IPS DF 6.9 (cell line): ENCODE measurements around the gene NPY4R2.
"Not testable (repeated sequence)": the region's sequence is repeated elsewhere in the genome, so short reads cannot be mapped to it uniquely, and the experiment has no call there.

ENCODE experiments used
- DNase-seq: peaks from one replicate; pipeline ENCODE4 v3.0.0-alpha.2; 2013; ENCODE audit warnings: low read depth, low spot score
- H3K27ac ChIP-seq: one replicate; pipeline ENCODE4 v1.5.1; 2013; ENCODE audit warnings: low read length, control low read depth
- H3K27me3 ChIP-seq: 2 replicates; pipeline ENCODE4 v1.6.1; 2013; ENCODE audit warnings: mild to moderate bottlenecking, low read length; ENCODE audit not compliant: control insufficient read depth, insufficient read depth
- H3K36me3 ChIP-seq: 2 replicates; pipeline ENCODE4 v1.6.1; 2013; ENCODE audit warnings: low read length; ENCODE audit not compliant: control insufficient read depth, insufficient read depth
- H3K4me1 ChIP-seq: 2 replicates; pipeline ENCODE4 v1.6.1; 2013; ENCODE audit warnings: low read length; ENCODE audit not compliant: control insufficient read depth, insufficient read depth
- H3K4me3 ChIP-seq: 2 replicates; pipeline ENCODE4 v1.5.1; 2013; ENCODE audit warnings: mild to moderate bottlenecking, low read length
- H3K9me3 ChIP-seq: 2 replicates; pipeline ENCODE4 v1.6.1; 2013; ENCODE audit warnings: low read length, inconsistent platforms; ENCODE audit not compliant: control insufficient read depth, insufficient read depth
- WGBS: extraction: QIAGEN DNeasy Blood & Tissue Kit; methylation state at CpG from one replicate; pipeline ENCODE4 v1.1.7; 2013; ENCODE audit warnings: mixed read lengths, missing lambda C conversion rate; ENCODE audit not compliant: insufficient read length, insufficient coverage; 5-methylcytosine and 5-hydroxymethylcytosine counted together

The NPY4R2 gene

DNA sequence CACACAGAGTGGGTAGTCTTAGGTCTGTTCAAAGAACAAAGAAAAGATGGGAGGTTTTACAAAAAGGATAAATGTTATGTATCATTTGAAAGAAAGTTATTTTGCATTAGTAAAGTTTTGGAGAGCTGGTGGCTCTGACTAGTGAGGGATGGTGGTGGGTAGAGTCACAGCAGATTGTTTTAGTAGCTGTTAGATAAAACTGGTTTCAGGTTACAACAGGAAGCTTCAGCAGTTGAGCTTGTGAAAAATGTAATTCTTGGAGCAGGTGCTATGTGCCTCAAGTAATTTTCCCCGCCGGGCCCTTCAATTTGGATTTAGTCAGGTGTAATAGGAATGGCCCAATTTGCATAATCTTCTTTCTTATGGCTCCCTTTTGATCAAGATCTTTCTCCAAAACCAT lies 20.6 kb upstream of the NPY4R2 start:
- not testable (repeated sequence) for H3K4me1 ChIP-seq, H3K4me3 ChIP-seq, H3K27me3 ChIP-seq, H3K36me3 ChIP-seq, H3K27ac ChIP-seq, H3K9me3 ChIP-seq, DNase-seq
- WGBS: no CpG with 5 or more reads among the region's 2 CpGs

- H3K36me3 ChIP-seq, DNase-seq, H3K27ac ChIP-seq, H3K4me3 ChIP-seq, H3K9me3 ChIP-seq, H3K27me3 ChIP-seq, H3K4me1 ChIP-seq: not testable (repeated sequence)
- WGBS: no CpG with 5 or more reads among the region's 1 CpG
Measured at GRCh38 chr10:47909333-47909732, 9.1 kb upstream of the NPY4R2 start.

GRCh38 chr10:47910486-47910885 lies 8.0 kb upstream of the NPY4R2 start:
- DNase-seq, H3K4me3 ChIP-seq: not testable (repeated sequence)
- WGBS: no CpG with 5 or more reads among the region's 4 CpGs

GRCh38 chr10:47914052-47914451 lies 4.4 kb upstream of the NPY4R2 start:
- not testable (repeated sequence) for H3K36me3 ChIP-seq, H3K27ac ChIP-seq, H3K4me1 ChIP-seq, H3K4me3 ChIP-seq, H3K27me3 ChIP-seq, DNase-seq, H3K9me3 ChIP-seq
- no CpG with 5 or more reads among the region's 2 CpGs for WGBS

More at GRCh38 chr10:47910486-47910885, 8.0 kb upstream of the NPY4R2 start:
- H3K36me3 ChIP-seq, H3K4me1 ChIP-seq, H3K27me3 ChIP-seq, H3K9me3 ChIP-seq, H3K27ac ChIP-seq: not testable (repeated sequence)

- not testable (repeated sequence) for H3K36me3 ChIP-seq, DNase-seq, H3K27ac ChIP-seq, H3K27me3 ChIP-seq, H3K4me1 ChIP-seq, H3K4me3 ChIP-seq, H3K9me3 ChIP-seq
- WGBS: no CpG with 5 or more reads among the region's 4 CpGs
Measured at GRCh38 chr10:47915849-47916548, 2.5 kb upstream of the NPY4R2 start.

DNA sequence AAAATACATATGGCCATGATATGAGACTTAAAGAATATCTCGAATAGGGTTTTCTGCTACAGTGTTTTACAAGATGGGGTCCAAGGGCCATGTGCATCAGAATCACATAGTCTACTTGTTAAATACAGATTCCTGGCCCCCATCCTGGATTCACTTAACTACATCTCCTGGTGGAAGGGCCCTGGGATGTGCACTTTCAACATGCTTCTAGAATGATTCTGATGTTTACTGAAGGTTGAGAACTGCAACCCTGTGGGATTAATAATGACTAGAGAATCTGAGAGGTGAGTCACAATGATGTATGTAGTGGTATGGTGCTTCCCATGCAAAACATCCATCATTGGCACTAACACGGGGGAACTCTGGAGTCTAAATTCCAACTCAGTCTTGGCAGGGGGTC lies 2.1 kb downstream of the NPY4R2 start:
- not testable (repeated sequence) for H3K36me3 ChIP-seq, H3K4me3 ChIP-seq, H3K9me3 ChIP-seq, DNase-seq, H3K27me3 ChIP-seq, H3K4me1 ChIP-seq, H3K27ac ChIP-seq
- no CpG with 5 or more reads among the region's 2 CpGs for WGBS

- not testable (repeated sequence) for H3K9me3 ChIP-seq, H3K4me1 ChIP-seq, H3K4me3 ChIP-seq, DNase-seq, H3K36me3 ChIP-seq, H3K27ac ChIP-seq, H3K27me3 ChIP-seq
- WGBS: no CpG with 5 or more reads among the region's 10 CpGs
Measured at GRCh38 chr10:47922503-47922902, 4.0 kb downstream of the NPY4R2 start.

DNA sequence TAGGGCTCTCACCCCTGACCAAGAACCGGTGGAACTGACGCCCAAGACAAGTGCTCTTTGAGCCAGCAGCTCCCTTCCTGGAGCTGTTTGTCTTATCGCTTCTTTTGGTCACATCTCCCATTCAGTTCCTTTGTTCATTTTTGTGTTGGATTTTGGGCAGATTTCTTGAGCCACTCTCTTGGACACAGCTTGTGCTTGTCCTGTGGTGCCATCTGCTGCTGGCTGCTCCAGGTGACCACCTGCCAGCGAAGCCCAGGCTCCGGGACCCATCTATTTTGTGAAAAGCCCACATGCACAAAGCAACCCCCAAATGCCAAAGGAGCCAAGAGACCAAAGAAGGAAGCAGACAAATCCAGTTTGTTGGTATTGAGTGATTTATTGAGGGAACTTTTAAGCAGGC lies 6.2 kb downstream of the NPY4R2 start:
- not testable (repeated sequence) for H3K27me3 ChIP-seq, DNase-seq, H3K9me3 ChIP-seq, H3K4me1 ChIP-seq, H3K4me3 ChIP-seq, H3K36me3 ChIP-seq, H3K27ac ChIP-seq
- no CpG with 5 or more reads among the region's 5 CpGs for WGBS

DNA sequence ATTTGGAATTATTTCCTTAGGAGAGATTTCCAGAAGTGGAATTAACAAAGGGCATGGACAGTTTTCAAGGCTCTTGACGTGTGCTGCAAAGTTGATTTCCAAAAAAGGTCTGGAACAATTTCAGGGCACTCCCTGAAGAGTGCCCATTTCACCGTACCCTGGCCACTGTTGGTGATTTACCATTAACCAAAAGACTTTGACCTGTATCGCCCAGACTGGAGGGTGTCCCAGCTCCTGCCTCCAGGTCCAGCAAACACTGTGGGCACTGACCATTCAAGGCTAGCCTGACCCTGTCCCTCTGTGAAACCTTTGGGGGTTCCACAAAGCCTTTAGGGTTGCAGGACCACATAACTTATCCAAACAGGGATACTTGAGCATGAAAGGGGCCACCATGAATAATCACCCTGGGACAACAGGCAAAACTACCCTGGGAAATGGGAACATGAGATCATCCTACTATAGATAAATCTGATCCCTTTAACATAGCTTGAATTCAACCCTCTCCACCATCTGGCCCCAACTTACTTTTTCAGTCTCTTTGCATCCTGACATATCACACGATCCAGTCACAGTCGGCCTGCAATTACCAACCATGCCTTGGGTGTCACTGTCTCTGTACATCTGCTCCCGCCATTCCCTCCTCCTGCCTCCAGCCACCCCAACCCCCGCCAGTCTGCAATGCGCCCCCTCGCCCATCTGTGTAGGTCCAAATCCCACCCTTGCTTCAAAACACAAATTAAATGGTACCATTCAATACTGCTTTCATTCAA lies 8.9 kb downstream of the NPY4R2 start:
- no CpG with 5 or more reads among the region's 9 CpGs for WGBS
- H3K4me3 ChIP-seq, H3K36me3 ChIP-seq, H3K27ac ChIP-seq, H3K27me3 ChIP-seq, H3K4me1 ChIP-seq, H3K9me3 ChIP-seq, DNase-seq: not testable (repeated sequence)

- not testable (repeated sequence) for H3K27ac ChIP-seq, H3K27me3 ChIP-seq, DNase-seq, H3K36me3 ChIP-seq, H3K9me3 ChIP-seq, H3K4me1 ChIP-seq, H3K4me3 ChIP-seq
- WGBS: no CpG with 5 or more reads among the region's 2 CpGs
Measured at GRCh38 chr10:47928225-47928624, 9.8 kb downstream of the NPY4R2 start.

DNA sequence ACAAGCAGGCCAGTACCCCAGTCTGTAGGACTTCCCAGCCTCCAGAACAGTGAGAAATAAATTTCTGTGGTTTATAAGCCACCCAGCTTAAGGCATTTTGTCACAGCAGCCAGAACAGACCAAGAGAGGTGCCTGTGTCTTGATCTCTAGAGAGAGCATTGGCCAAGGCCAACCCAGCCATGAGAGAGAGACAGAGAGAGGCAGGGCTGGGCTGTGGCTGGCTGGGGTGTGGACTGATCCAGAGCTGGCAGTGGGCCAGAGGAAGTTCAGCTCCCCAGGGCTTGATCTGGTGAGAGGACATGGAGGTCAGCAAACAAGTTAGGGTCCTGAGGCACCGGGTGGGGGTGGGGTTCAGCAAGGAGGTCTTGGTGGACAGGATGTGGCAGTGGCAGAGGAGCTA lies 14.4 kb downstream of the NPY4R2 start:
- not testable (repeated sequence) for DNase-seq, H3K36me3 ChIP-seq, H3K4me3 ChIP-seq, H3K9me3 ChIP-seq, H3K4me1 ChIP-seq, H3K27me3 ChIP-seq, H3K27ac ChIP-seq
- WGBS: no CpG with 5 or more reads among the region's 1 CpG
